Right cardiac atrium (tissue), 5 donors: ENCODE results near the gene CCDC110. TPM values are rescaled to one million over a fixed set of nuclear protein-coding genes. Genes with fewer than 3 reads are reported as not detected.

Experiments used
- ATAC-seq, 2 donors: fragments of 200-7000 bp; cut with Tn5 transposase; one replicate each; pipeline versions ENCODE4 v1.8.0 to v1.9.1; 2020; ENCODE audit warnings: moderate library complexity in 2 of 2, mild to moderate bottlenecking in 1 of 2
- DNase-seq, 3 donors: peaks; one replicate each; pipeline ENCODE4 v3.0.0-alpha.2; 2020
- H3K27ac ChIP-seq: one replicate; pipeline ENCODE4 v1.5.1; 2013; ENCODE audit warnings: mild to moderate bottlenecking, low read length, control low read depth, moderate library complexity
- H3K27me3 ChIP-seq: one replicate; pipeline ENCODE4 v1.6.1; 2013; ENCODE audit not compliant: control insufficient read depth, insufficient read depth
- H3K4me1 ChIP-seq: one replicate; pipeline ENCODE4 v1.6.1; 2013; ENCODE audit warnings: low read length; ENCODE audit not compliant: control insufficient read depth, insufficient read depth
- H3K4me3 ChIP-seq: one replicate; pipeline ENCODE4 v1.5.1; 2013; ENCODE audit warnings: low read length, control low read depth
- H3K9me3 ChIP-seq: one replicate; pipeline ENCODE4 v1.6.1; 2013; ENCODE audit warnings: low read length; ENCODE audit not compliant: control insufficient read depth
- WGBS: extraction: QIAGEN DNeasy Blood & Tissue Kit; methylation state at CpG from one replicate; pipeline ENCODE4 v1.1.7; 2013; 5-methylcytosine and 5-hydroxymethylcytosine counted together
- intact Hi-C, 4 donors: fragments of 100-400 bp; cut with DNase I; formaldehyde crosslinking; loops; one replicate each; pipeline versions ENCODE4 v1.11.0 to v1.14.0; 2022 to 2023
- polyA plus RNA-seq: library from polyadenylated mRNA; stranded (reverse); fragments of 200-250 nt; gene quantifications from one replicate; pipeline ENCODE4 v1.2.3, GENCODE V29; 2013
- total RNA-seq, 4 donors: library from RNA; stranded (reverse); fragmentation: NEBNext Ultra II Directional; extraction: Animal tissue kit (Norgen Biotek cat#: 25700); gene quantifications; one replicate each; pipeline ENCODE4 v1.2.1, GENCODE V29; 2021
- donor health status: healthy with polysubstance abuse.
- donor health status: DM: no; HTN: yes; CAD: no.
- donor health status: DM: no; HTN: no; CAD: no.
- donor health status: DM: no; HTN: yes; CAD: no; lungs with severe emphysema.
- donor health status: DM: yes; HTN: yes; CAD: no.

The CCDC110 gene
- total and polyA plus RNA-seq, 5 donors: 1.3 to 3.7 (median 2.3) TPM

DNA sequence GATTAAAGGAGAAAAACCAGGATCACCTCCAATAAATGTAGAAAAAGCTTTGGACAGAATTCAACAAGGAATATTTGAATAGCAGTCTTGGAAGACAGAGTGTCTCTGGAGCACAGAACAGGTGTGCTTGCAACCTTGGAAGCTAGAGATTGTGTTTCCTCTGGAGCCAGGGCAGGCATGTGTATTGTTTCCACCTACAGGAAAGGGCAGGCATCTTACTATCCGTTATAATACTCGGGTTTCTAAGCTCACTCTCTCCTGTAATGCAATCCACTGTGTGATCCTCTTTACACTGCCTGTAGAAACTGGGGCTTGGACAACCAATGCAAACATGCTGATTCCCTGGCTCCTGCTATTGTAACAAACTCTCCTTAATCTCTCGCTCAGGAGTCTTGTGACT, 14.4 kb downstream of the CCDC110 start:
- no peak for ATAC-seq
- Histone ChIP-seq H3K27ac (no peak overlapping the region), H3K4me3 (no peak overlapping the region), H3K4me1 (no peaks in the 10 kb centered on the region), H3K27me3 (no peaks in the 10 kb centered on the region), H3K9me3 (no peaks in the 10 kb centered on the region)
- no peak for DNase-seq
- 54% methylated on average over 3 of the region's 3 CpGs for WGBS
- intact Hi-C loops: no loop called here

DNA sequence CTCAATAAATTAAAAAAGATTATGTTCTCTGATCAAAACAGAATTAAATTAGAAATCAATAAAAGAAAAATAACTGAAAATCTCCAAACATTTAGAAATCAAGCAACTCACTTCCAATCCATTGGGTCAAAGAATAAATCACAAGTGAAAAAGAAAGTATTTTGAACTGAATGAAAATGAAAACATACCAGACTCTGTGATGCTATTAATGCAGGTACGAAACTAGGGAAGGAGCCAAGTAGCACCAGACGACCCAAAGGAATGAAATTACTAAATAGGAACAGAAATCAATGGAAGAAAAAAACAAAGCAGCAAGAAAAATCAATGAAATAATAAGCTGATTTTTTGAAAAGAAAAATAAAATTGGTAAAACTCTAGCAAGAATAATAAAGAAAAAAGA, 15.4 kb downstream of the CCDC110 start:
- Histone ChIP-seq H3K4me3 (no peak overlapping the region), H3K9me3 (no peaks in the 10 kb centered on the region), H3K27ac (no peak overlapping the region), H3K4me1 (no peaks in the 10 kb centered on the region), H3K27me3 (no peaks in the 10 kb centered on the region)
- ATAC-seq: no peak
- WGBS: 48% methylated on average over 2 of the region's 2 CpGs
- intact Hi-C loops: no loop called here
- no peak for DNase-seq

DNA sequence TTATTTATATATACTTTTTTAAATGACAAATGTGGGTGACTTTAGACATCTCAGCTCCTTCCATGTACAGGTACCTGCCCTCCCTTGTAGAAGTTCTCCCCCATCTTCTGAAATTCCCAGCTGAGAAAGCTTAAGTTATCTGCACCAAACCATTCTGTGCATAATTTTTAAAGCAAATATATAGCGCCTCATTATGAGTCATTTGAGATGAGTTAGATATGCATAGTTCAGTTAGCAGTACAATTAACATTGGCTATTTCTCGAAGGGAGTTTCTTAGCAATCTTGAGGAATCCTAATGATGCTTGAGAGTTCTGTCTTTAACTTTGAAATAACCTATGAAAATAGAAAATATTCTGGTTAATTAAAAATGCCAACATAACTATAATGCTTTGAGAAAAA, 26.3 kb downstream of the CCDC110 start:
- Histone ChIP-seq H3K4me3 (no peak overlapping the region), H3K27ac (no peak overlapping the region), H3K27me3 (no peaks in the 10 kb centered on the region), H3K9me3 (no peaks in the 10 kb centered on the region), H3K4me1 (no peaks in the 10 kb centered on the region)
- intact Hi-C loops: no loop called here
- ATAC-seq (no peak), DNase-seq (no peak)
- 94% methylated on average over 2 of the region's 2 CpGs for WGBS

DNA sequence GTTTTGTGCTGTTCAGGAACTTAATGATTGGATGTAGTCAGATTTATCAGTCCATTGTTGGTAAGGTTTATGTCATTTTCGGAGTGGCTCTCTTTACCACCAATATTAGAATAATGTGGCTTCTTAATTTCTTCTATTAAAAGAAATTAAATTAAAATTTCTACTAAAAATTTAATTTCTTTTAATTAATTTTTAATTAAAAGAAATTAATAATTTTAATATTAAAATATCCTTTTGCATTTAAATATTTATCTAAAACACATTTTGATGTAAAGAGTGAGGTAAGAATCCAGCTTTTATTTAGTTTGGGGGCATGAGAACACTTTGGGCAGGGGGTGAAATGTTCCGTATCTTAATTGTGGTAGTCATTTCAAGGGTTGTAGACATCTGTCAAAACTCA, 30.1 kb downstream of the CCDC110 start:
- H3K4me1 ChIP-seq: no peaks in the 10 kb centered on the region
- H3K9me3 ChIP-seq: no peaks in the 10 kb centered on the region
- ATAC-seq: no peak
- H3K27me3 ChIP-seq: no peaks in the 10 kb centered on the region
- intact Hi-C loops: no loop called here
- no peak for DNase-seq
- H3K4me3 ChIP-seq: no peak overlapping the region
- no peak overlapping the region for H3K27ac ChIP-seq
- 95% methylated on average over 2 of the region's 2 CpGs for WGBS

DNA sequence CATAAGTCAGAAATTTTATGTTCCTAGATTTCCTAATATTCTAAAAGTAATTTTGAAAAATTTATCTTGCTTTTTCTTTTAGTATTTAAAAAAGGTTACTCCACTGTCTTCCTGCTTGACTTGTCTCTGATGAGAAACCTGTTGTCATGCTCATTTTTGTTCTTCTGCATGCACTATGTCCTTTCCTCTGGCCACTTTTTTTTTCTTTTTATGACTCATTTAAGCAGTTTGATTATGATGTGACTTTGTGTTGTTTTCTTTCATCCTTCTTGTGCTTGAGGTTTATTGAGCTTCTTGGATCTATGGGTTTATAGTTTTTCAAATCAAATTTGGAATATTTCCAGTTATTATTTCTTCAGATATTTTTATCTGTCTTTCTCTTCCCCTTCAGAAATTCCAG, 33.7 kb downstream of the CCDC110 start:
- no peaks in the 10 kb centered on the region for H3K9me3 ChIP-seq
- no peak for ATAC-seq
- no peak for DNase-seq

DNA sequence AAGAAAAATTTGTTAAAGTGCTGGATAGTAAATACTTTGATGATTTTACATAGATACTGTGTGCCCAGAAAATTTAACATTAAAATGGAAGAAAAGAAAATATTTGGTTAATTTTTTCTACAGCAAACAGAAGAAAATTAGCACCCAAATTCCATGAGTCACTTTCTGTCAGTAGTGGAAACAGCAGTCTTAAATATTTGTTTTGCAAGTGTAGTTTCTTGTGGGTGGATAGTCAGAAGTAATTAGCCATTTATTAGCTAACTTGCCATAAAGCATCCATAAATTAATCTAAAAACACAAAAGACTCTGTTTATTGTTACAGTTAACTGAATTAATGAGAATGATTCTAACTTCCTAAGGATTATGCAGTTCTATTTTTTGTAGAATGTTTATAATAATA, 36.1 kb downstream of the CCDC110 start:
- Histone ChIP-seq H3K27ac (no peak overlapping the region), H3K4me1 (no peaks in the 10 kb centered on the region), H3K27me3 (no peaks in the 10 kb centered on the region), H3K4me3 (no peak overlapping the region), H3K9me3 (no peaks in the 10 kb centered on the region)
- DNase-seq: no peak
- intact Hi-C loops: no loop called here
- ATAC-seq: no peak

More for the DNA sequence above, 33.7 kb downstream of the CCDC110 start:
- intact Hi-C loops: no loop called here
- Histone ChIP-seq H3K4me3 (no peak overlapping the region), H3K27ac (no peak overlapping the region), H3K27me3 (no peaks in the 10 kb centered on the region), H3K4me1 (no peaks in the 10 kb centered on the region)

DNA sequence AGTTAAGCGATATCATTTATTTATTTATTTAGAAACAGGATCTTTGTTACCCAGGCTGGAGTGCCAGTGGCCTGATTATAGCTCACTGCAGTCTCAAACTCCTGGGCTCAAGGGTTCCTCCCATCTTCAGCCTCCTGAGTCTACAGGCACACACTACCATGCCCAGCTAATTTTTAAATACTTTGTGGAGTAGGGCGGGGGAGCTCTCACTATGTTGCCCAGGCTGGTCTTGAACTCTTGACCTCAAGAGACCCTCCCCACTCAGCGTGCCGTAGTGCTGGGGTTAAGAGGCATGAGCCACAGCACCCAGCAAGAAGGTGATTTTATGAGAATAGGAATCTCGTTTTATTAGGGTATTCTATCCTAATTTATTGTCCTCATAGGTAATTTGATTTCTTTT, 41.9 kb downstream of the CCDC110 start:
- DNase-seq: no peak
- 62% methylated on average over 5 of the region's 5 CpGs for WGBS
- Histone ChIP-seq H3K4me1 (no peaks in the 10 kb centered on the region), H3K4me3 (no peak overlapping the region), H3K27ac (no peak overlapping the region), H3K9me3 (no peaks in the 10 kb centered on the region), H3K27me3 (no peaks in the 10 kb centered on the region)
- intact Hi-C loops: no loop called here
- no peak for ATAC-seq

DNA sequence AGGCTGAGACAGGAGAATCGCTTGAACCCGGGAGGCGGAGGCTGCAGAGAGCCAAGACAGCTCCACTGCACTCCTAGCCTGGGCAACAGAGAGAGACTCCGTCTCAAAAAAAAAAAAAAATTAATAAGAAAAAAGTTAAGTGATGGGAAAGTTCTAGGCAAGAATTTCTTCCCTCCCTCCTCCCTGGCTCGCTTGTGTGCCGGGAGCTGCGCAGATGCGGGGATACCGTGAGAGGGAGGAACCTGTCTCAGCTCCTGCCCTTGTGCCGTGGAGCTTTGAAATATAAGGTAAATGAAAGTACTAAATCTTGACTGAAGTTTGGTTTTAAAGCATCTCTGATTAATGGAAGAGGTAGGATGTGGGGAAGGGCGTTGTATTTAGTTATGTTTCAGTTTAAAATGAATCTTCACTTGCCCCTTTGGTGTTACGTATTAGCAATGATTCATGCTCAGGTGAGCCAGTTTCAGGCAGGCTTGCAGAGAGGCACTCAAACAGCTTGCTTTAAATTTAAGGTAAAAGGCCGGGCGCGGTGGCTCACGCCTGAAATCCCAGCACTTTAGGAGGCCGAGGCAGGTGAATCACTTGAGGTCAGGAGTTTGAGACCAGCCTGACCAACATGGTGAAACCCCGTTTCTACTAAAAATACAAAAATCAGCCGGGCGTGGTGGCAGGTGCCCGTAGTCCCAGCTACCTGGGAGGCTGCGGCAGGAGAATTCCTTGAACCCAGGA, 44.4 kb downstream of the CCDC110 start:
- DNase-seq (no peak), ATAC-seq (no peak)
- 92% methylated on average over 22 of the region's 22 CpGs for WGBS
- H3K4me1 ChIP-seq: peaks cover 2% of the 10 kb centered on the region
- intact Hi-C loops: no loop called here
- no peak overlapping the region for H3K27ac ChIP-seq
- H3K9me3 ChIP-seq: no peaks in the 10 kb centered on the region
- H3K4me3 ChIP-seq: no peak overlapping the region
- no peaks in the 10 kb centered on the region for H3K27me3 ChIP-seq

DNA sequence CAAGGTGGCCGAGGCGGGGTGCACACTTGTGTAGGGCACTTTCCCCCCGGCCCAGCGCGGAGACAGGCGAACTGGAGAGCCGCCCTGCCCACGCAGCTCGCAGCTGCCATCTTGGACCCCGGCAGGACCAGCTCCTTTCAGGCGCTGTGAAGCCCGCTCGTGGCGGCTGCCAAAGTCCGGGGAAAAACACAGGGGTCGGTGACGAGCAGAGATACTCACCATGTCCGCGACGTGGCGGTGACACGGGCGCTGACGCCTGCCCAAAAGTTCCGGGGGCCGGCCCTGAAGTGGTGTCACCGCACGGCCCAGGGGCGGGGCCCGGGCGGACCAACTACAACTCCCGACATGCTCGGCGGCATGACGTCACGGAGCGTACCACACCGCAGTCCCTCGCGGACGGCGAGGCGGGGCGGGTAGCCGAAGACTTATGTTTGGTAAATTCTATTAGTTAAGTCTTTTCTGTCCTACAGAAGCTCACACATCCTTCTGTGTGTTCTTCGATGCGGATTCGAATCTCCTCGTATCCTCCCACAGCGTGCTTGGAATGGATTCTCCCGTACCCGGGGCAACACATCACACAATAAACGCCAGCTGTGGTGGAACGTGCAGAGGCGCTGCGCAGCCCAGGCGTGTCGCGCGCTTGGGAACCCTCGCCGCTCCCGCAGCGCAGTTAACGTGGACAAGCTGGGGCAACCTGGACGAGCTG, 45.7 kb downstream of the CCDC110 start, which contains the start of gene UFSP2:
Gene UFSP2, minus strand, starts transcription at position 318 of the 706 bp plus-strand sequence. Its CDS starts 96 bp downstream, at position 222.
- Histone ChIP-seq H3K27me3 (no peaks in the 10 kb centered on the region), H3K4me3 (peak within 1 kb of the TSS; percentile 73), H3K4me1 (peaks cover 5% of the 10 kb centered on the region), H3K9me3 (no peaks in the 10 kb centered on the region), H3K27ac (peak within 1 kb of the TSS; percentile 52)
- intact Hi-C loops: no loop called here
- DNase-seq: peak; percentile 92 to 96 (median 95)
- WGBS: under 1% methylated on average over 66 of the region's 66 CpGs
- peak; percentile 97 for ATAC-seq

DNA sequence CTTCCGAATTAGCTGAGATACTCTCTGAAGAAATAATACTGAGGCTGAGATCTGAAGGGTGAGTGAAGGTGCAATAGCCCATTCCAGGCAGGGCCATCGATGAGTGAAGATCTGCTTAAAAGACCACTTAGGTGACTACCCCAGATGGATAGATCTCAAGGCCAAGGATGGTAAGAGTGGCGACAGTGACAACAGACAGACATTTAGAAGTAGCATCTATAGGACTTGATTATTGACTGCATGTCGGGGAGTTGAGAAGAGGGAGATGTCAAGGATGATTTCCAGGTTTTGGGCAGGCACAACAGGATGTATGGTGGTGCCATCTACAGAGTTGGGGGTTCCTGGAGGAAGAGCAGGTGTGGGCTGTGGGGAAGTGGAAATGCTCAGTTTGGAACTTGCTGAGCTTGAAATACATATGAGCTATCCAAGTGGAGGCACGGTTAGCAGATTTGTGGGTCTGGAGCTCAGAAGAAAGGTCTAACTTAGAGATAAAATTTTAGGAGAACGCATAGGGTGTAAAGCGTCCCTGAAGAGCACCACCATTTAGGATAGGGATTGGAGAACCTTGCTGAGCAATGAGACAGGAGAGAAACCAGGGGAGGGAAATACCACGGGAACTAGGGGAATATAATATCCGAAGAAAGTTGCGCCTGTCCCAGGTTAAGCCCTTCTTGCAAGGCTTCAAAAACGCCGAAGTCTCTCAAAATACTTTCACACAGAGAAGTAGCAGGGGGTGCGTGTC, 46.5 kb downstream of the CCDC110 start:
- intact Hi-C loops: no loop called here
- 14% methylated on average over 13 of the region's 13 CpGs for WGBS
- Histone ChIP-seq H3K4me1 (peaks cover 5% of the 10 kb centered on the region), H3K4me3 (peak overlapping the region; percentile 73), H3K27me3 (no peaks in the 10 kb centered on the region), H3K27ac (peak overlapping the region; percentile 52), H3K9me3 (no peaks in the 10 kb centered on the region)
- peak; percentile 47 to 48 for ATAC-seq
- DNase-seq: no peak
